HEK293T (cell line): ENCODE data around the gene SORBS2.

Experiments used
- CTCF ChIA-PET: fragments of 350-600 bp; formaldehyde crosslinking; extraction: SDS; loops from one replicate; lab custom pipeline; 2021; ENCODE audit warnings: antibody characterized with exemption, inconsistent platforms; lab: Yijun Ruan, JAX
- POLR2A ChIA-PET: fragments of 350-600 bp; formaldehyde crosslinking; extraction: SDS; loops from one replicate; lab custom pipeline; 2020; ENCODE audit warnings: antibody characterized with exemption, inconsistent platforms; lab: Yijun Ruan, JAX
- DNase-seq: peaks from one replicate; pipeline ENCODE4 v3.0.0; 2012; ENCODE audit warnings: mixed read lengths; ENCODE audit errors: extremely low spot score
- ARNT ChIP-seq: fragments of 450-650 bp; IDR thresholded peaks from 2 replicates; pipeline ENCODE4 v1.6.1; 2017; ENCODE audit warnings: mild to moderate bottlenecking
- BHLHE40 ChIP-seq: fragments of 450-650 bp; IDR thresholded peaks from 2 replicates; pipeline ENCODE4 v1.6.1; 2016; ENCODE audit warnings: mild to moderate bottlenecking, moderate library complexity, borderline replicate concordance
- CTBP1 ChIP-seq: fragments of 450-650 bp; IDR thresholded peaks from 2 replicates; pipeline ENCODE4 v1.6.1; 2016; ENCODE audit warnings: borderline replicate concordance
- ELF4 ChIP-seq: fragments of 450-650 bp; IDR thresholded peaks from 2 replicates; pipeline ENCODE4 v1.6.1; 2017; ENCODE audit warnings: antibody characterized with exemption
- FOXA1 ChIP-seq: fragments of 450-650 bp; IDR thresholded peaks from 2 replicates; pipeline ENCODE4 v1.6.1; 2016; ENCODE audit warnings: mild to moderate bottlenecking
- FOXK2 ChIP-seq: fragments of 450-650 bp; IDR thresholded peaks from 2 replicates; pipeline ENCODE4 v1.6.1; 2016; ENCODE audit warnings: mild to moderate bottlenecking
- FOXM1 ChIP-seq: fragments of 450-650 bp; IDR thresholded peaks from 2 replicates; pipeline ENCODE4 v1.6.1; 2017; ENCODE audit warnings: mild to moderate bottlenecking, borderline replicate concordance
- HDGF ChIP-seq: fragments of 450-650 bp; IDR thresholded peaks from 2 replicates; pipeline ENCODE4 v1.6.1; 2017; ENCODE audit warnings: antibody characterized with exemption, borderline replicate concordance
- L3MBTL2 ChIP-seq: fragments of 450-650 bp; conservative IDR thresholded peaks from 2 replicates; pipeline ENCODE4 v1.6.1; 2016; ENCODE audit warnings: mild to moderate bottlenecking
- LEF1 ChIP-seq: fragments of 450-650 bp; IDR thresholded peaks from 2 replicates; pipeline ENCODE4 v1.6.1; 2017; ENCODE audit warnings: mild to moderate bottlenecking, borderline replicate concordance
- NFRKB ChIP-seq: fragments of 450-650 bp; IDR thresholded peaks from 2 replicates; pipeline ENCODE4 v1.6.1; 2016; ENCODE audit warnings: mild to moderate bottlenecking, moderate library complexity
- PKNOX1 ChIP-seq: fragments of 450-650 bp; IDR thresholded peaks from 2 replicates; pipeline ENCODE4 v1.6.1; 2016
- SP1 ChIP-seq: fragments of 450-650 bp; IDR thresholded peaks from 2 replicates; pipeline ENCODE4 v1.6.1; 2017
- SUZ12 ChIP-seq: fragments of 450-650 bp; IDR thresholded peaks from 2 replicates; pipeline ENCODE4 v1.6.1; 2016; ENCODE audit warnings: mild to moderate bottlenecking
- TARDBP ChIP-seq: fragments of 450-650 bp; IDR thresholded peaks from 2 replicates; pipeline ENCODE4 v1.6.1; 2016
- ZNF384 ChIP-seq: fragments of 450-650 bp; IDR thresholded peaks from 2 replicates; pipeline ENCODE4 v1.6.1; 2016

The SORBS2 gene

GRCh38 chr4:185702147-185702663, 109.8 kb downstream of the SORBS2 start:
- no peak for DNase-seq
- TF ChIP-seq NFRKB, result no peak
- no peak for TF ChIP-seq FOXK2
- no peak for TF ChIP-seq HDGF
- no peak for TF ChIP-seq FOXM1
- no peak for TF ChIP-seq ZNF384
- TF ChIP-seq PKNOX1, result no peak
- no peak for TF ChIP-seq SUZ12
- TF ChIP-seq FOXA1, result no peak
- no peak for TF ChIP-seq LEF1
- no peak for TF ChIP-seq L3MBTL2
- TF ChIP-seq ELF4, result no peak
- TF ChIP-seq ARNT, result no peak
- no peak for TF ChIP-seq SP1
- CTCF ChIA-PET, result no interaction called here
- POLR2A ChIA-PET, result no interaction called here

- no peak for TF ChIP-seq ZNF384
- no peak for TF ChIP-seq L3MBTL2
- TF ChIP-seq PKNOX1, result no peak
- TF ChIP-seq CTBP1, result no peak
- no peak for TF ChIP-seq HDGF
- TF ChIP-seq TARDBP, result no peak
- no peak for TF ChIP-seq FOXM1
- CTCF ChIA-PET, result no interaction called here
- POLR2A ChIA-PET, result no interaction called here
- no peak for DNase-seq
Measured at GRCh38 chr4:185700630-185701029, 111.4 kb downstream of the SORBS2 start.

- DNase-seq, result no peak
- ChIA-PET POLR2A (no interaction called here), CTCF (no interaction called here)
- TF ChIP-seq PKNOX1 (no peak), BHLHE40 (no peak), L3MBTL2 (no peak)
Measured at GRCh38 chr4:185700048-185700447, 111.9 kb downstream of the SORBS2 start.

- no peak for DNase-seq
- ChIA-PET CTCF (no interaction called here), POLR2A (no interaction called here)
- TF ChIP-seq ZNF384 (no peak), NFRKB (no peak), CTBP1 (no peak), ARNT (no peak), L3MBTL2 (no peak), FOXA1 (no peak), PKNOX1 (no peak), ELF4 (no peak), SUZ12 (no peak), TARDBP (no peak), HDGF (no peak), BHLHE40 (no peak), LEF1 (no peak), FOXM1 (no peak)
Measured at GRCh38 chr4:185697488-185697887, 114.5 kb downstream of the SORBS2 start.

GRCh38 chr4:185695743-185696142, 116.3 kb downstream of the SORBS2 start:
- DNase-seq, result no peak
- POLR2A ChIA-PET, result no interaction called here
- no peak for TF ChIP-seq CTBP1
- TF ChIP-seq FOXA1, result no peak
- TF ChIP-seq NFRKB, result no peak
- TF ChIP-seq HDGF, result no peak
- no peak for TF ChIP-seq ARNT
- TF ChIP-seq FOXK2, result no peak
- no peak for TF ChIP-seq BHLHE40
- TF ChIP-seq LEF1, result no peak
- TF ChIP-seq ELF4, result no peak
- TF ChIP-seq TARDBP, result no peak
- TF ChIP-seq ZNF384, result no peak
- TF ChIP-seq SP1, result no peak
- TF ChIP-seq FOXM1, result no peak
- CTCF ChIA-PET, result no interaction called here

GRCh38 chr4:185693548-185694215, 118.3 kb downstream of the SORBS2 start:
- POLR2A ChIA-PET, result no interaction called here
- CTCF ChIA-PET, result no interaction called here
- no peak for DNase-seq
- no peak for TF ChIP-seq LEF1
- no peak for TF ChIP-seq ELF4
- TF ChIP-seq SUZ12, result no peak
- no peak for TF ChIP-seq SP1
- no peak for TF ChIP-seq L3MBTL2
- no peak for TF ChIP-seq FOXK2
- no peak for TF ChIP-seq NFRKB
